Posterior vena cava (tissue), 2 donors: ENCODE measurements around the gene SYNE2. TPM values are rescaled to one million over a fixed set of nuclear protein-coding genes. Genes with fewer than 3 reads are reported as not detected.

ENCODE experiments used
- DNase-seq: peaks from one replicate; pipeline ENCODE4 v3.0.0-alpha.2; 2020; ENCODE audit warnings: low spot score
- intact Hi-C, 2 donors: fragments of 100-400 bp; cut with DNase I; formaldehyde crosslinking; loops; one replicate each; pipeline versions ENCODE4 v1.14.1 to v1.14.2; 2022 to 2023
- total RNA-seq, 2 donors: library from RNA; stranded (reverse); fragmentation: NEBNext Ultra II Directional; extraction: Animal tissue kit (Norgen Biotek cat#: 25700); gene quantifications; one replicate each; pipeline ENCODE4 v1.2.1, GENCODE V29; 2021
- donor health status: DM: yes; HTN: yes; CAD: no.
- donor health status: DM: yes; HTN: yes; CAD: no.

Gene SYNE2
- total RNA-seq, 2 donors from 2014 or later: 63.4 to 83.9 TPM

DNA sequence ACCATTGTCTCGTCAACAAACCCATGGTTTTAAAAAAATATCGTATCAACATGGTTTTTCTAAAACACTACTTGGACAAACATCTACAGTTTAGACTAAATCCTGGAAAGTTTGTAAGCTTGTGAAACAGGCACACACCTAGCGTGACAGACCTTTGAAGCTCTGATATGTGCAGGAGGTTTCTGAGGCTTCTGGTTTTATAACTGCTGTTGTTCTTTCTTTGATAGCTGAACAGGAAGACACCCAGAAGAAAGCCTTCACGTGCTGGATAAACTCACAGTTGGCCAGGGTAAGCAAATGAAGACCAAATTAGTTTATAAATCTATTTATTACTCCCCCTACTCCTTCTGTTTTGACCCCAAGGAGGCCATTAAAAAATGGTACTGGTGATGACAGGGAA lies 87.6 kb downstream of the SYNE2 start:
- no peak for DNase-seq

DNA sequence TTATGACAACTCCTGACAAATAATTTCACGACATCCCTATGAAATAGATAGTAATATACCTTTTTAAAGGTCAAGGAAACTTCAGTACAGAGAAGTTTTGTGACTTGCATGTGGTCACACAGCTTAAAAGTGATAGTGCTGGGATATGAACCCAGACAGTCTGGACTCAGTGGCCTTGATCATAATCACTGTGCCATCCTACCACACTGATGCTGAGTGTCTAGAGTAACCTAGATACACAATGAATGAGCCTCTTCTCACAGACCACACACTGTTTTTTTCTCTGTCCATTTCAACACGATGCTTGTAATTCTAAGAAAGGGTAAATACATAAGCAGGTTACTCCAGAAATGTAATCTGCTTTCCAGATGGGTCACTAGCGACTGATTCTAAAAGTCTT lies 88.2 kb downstream of the SYNE2 start:
- intact Hi-C loops: no loop called here
- DNase-seq: no peak

More for the DNA sequence above, 87.6 kb downstream of the SYNE2 start:
- intact Hi-C loops: no loop called here

DNA sequence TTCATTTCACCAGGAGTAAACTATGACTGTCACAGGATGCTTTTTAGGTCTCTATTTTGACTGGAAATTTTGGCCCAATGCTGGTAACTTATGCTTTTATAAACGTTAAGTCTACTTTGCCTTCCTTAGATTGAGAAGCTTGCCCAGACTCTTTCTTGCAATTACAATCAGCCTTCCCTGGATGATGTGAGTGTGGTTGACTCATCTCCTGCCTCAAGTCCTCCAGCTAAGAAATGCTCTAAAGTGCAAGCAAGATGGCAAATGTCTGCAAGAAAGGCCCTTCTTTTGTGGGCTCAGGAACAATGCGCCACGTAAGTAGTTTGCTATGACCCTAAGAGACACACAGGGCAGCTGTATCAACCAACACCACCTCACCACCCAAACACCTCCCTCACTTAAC lies 96.9 kb downstream of the SYNE2 start:
- intact Hi-C loops: no loop called here
- DNase-seq: no peak

DNA sequence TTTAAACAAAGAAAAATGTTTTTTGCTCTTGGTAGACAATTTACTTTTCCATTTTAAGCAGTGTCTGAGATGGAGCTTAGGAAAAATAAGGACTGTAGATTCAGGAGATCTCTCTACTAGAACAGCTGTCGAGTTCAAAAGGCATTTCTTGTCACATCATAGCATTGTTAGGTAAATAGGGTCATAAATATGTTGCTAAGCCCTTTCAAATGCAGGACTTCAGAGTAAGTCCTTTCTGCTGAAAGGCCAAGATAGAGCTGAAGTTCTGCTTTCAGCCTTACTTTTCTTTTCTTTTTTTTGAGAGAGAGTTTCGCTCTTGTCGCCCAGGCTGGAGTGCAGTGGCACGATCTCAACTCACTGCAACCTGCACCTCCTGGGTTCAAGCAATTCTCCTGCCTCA lies 98.2 kb downstream of the SYNE2 start:
- DNase-seq: no peak
- intact Hi-C loops: no loop called here

DNA sequence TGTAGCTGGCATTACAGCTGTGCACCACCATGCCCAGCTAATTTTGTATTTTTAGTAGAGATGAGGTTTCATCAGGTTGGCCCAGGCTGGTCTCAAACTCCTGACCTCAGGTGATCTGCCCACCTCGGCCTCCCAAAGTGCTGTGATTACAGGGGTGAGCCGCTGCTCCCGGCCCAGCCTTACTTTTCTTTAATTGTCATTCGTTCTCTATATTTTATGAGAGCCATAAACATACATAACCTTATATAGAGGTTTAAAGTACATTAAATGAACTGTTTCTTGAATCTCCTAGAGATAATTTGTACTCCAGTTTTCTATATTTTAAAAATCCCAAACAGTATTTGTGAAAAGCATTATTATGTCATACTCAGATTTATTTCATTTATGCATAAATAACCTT lies 98.6 kb downstream of the SYNE2 start:
- intact Hi-C loops: no loop called here
- no peak for DNase-seq

DNA sequence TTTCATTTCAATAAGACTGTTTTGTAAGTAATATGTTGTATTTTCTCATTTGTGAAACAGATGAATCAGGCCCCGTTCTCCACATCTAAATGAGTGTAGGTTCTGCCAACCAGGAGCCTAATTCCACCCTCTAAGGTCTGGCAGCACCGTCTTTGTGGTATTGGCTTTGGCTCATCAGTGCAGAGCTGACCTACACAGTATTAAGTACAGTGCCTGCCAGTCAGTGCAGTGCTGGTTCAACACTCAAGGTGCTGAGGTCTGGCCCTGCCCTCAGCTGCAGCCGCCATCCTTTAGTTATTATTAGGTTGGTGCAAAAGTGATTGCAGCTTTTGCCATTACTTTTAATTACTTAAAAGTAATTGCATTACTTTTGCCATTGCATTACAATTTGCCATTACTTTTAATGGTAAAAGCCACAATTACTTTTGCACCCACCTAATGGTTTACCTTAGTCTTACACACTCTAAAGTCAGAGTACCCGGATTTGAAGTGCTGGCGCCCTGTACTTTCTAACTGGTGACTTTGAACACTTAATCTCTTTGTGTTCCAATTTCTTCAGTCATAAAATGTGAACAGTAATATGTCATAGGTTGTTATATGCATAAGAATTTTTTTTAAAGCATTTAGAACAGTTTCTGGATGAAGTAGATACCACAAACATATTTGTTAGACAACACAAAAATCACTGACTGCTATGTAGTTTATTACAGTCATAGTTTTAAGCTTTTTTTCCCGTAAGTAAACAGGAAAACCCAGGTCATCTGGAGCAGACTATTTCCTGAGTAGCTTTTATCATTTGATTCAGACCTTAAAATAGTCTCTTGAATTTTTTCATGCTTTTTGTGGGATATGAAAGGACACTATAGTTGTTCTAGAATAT lies 99.5 kb downstream of the SYNE2 start:
- intact Hi-C loops: no loop called here
- no peak for DNase-seq

DNA sequence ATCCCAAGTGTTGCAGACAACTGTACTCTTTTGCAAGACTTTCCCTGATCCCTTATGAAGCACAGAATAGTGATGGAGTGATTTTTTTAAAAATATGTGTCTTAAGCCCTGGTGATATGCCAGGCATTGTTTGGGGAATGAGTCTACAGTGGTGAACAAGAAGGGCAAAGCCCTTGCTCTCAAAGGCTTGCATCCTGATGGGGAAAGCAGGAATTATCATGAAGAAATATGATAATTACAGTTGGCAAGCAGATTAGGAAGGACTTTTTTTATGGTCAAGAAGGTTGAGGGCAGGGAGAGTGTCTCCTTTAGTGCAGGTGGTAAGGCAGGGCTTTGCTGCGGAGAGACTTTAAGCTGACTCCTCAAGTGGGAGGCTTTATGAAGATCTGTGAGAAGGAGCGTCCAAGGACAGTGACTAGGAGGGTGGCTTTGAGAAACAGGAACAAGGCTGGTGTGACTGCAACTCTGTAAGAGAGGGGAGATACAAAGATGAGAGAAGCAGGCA lies 100.2 kb downstream of the SYNE2 start:
- intact Hi-C loops: no loop called here
- no peak for DNase-seq

DNA sequence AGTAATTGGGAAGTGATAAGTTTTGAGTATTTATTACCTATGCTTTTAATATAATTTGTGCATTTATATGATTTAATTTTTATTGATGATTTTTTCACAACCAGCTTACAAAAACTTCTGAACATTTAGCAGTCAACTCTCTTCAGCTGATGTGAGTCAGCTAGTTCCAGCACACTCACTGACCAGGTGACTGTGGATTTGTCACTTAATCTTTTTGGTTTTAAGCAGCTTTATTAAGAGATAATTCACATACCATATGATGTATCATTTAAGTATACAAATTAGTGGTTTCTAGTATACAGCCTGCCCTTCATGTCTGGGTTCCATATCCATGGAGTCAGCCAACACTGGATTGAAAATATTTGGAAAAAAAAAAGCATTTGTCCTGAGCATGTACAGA lies 103.5 kb downstream of the SYNE2 start:
- no peak for DNase-seq
- intact Hi-C loops: no loop called here

DNA sequence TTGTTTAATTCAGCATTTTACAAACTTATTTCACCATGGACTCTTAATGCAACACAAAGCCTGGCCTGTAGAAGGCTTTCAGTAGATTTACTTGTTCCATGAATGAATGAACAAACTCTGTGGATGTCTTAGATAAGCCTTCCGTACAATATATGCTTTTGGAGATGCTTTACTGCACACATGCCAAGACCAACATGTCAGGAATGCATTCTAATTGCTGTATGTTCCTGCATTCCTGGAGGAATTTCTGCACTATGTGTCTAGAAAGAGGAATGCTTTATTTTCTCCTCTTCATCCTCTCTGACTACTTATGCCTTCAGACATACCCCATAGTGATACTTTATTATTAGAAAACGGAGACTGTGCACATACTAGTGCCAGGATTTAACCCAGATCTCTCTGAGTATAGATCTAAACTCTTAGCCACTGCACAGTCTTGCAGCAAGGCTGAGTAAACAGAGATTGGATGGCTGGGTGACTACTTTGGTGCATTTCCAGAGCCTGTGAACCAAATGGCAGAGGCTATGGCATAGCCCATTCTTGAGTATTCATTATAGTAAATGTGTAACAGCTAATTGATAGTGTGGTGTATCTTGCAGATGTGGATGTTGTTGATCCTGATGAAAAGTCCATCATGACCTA lies 108.2 kb downstream of the SYNE2 start:
- no peak for DNase-seq
- intact Hi-C loops: no loop called here

DNA sequence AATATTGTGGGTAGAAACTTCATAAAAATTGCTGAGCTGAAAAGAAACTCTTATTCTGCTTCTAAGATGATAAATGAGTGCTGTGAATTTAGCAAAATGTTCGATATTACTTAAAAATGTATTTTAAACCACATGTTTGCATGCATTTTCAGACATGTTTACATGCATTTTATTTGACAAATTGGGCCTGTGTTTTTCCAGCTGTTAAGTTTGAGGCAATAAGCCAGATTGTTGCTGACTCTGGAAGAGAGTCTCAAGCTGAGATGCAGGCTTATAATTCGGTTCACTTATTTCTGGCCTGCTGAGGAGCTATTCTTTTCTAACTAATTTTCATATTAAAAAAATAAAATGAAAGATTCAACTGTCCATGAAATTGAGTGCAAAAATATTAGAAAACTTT lies 110.1 kb downstream of the SYNE2 start:
- intact Hi-C loops: no loop called here
- DNase-seq: no peak

DNA sequence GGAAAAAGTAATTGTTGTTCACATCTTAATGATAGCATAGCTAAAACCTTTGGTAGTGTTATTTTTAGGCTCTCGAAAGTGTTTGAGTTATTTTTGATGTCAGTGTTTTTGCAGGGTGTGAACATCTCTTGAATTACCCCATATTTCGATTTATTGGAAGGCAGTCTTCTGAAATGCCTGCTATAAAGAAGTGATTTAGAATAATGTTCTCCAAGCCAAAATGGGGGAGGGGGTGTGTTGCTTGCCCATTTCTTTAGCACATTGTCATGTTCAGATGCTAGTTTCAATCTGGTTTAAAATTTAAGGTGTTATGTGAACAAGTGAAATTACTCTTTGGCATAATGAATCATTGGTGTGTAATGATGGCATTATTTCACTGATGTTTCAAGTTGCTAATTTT lies 110.6 kb downstream of the SYNE2 start:
- DNase-seq: no peak
- intact Hi-C loops: no loop called here

DNA sequence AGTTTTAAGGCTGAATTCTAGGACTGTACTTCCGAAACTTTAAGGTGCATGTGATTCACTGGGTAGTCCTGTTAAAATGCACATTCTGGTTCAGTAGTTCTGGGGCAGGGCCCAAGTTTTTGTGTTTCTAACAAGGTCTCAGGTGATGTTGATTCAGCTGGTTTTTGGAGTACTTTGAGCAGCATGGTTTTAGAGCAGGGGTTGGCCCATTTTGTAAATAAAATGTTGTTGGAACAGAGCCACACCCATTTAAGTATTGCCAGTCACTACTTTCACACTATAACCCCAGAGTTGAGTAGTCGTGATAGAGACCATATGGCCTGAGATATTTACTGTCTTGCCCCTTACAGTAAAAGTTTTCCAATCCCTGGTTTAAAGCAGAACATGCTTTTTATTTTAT lies 111.3 kb downstream of the SYNE2 start:
- DNase-seq: no peak
- intact Hi-C loops: no loop called here

DNA sequence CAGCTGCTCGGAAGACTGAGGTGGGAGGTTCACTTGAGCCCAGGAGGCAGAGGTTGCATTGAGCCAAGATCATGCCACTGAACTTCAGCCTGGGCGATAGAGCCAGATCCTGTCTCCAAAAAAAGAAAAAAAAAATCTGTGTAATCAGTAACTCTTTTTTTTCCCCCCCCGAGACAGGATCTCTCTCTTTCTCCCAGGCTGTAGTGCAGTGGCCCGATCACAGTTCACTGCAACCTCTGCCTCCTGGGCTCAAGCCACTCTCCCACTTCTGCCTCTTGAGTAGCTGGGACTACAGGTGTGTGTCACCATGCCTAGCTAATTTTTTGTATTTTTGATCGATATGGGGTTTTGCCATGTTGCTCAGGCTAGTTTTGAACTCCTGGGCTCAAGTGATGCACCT lies 113.6 kb downstream of the SYNE2 start:
- no peak for DNase-seq
- intact Hi-C loops: no loop called here

DNA sequence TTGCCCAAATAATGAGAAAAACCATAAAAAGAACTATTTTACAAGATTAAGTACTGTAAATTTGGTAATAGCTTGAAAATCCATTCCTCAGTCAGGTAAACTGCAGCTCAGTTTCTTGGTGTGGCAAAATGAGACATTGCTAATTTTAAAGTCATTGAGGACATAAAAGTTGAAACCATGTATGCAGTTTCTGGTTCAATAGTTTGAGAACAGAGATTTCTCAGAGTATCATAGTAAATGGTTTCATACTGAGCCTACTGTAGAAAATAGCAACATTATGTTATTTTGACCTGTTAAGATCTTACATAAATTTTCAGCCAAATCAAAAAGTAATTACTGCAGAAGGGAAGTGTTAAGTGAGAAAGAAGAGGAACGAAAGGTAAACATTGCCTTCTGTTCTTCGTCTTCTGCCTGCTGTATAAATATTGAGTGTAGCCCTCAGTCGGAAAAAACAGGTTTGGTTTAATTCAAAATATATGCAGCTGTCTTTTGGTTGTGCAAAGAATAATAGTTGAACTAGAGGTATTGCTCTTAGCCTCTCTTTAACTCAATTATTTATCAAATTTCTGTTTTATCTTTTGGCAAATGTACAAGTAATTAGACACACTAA lies 119.6 kb downstream of the SYNE2 start:
- intact Hi-C loops: no loop called here
- no peak for DNase-seq

DNA sequence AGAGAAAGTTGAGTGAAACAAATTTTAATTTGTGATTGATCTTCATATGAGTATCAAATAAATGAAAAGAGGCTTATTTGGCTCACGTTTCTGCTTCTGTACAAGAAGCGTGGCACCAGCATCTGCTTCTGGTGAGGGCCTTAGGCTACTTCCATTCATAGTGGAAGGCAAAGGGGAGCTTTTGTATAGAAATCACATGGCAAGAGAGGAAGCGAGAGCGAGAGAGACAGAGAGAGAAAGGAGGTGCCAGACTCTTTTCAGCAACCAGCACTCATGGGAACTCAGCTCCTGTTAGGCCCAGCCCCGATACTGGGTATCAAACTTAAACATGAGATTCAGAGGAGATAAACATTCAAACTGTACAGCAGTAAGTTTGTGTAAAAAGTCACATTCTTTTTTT lies 121.4 kb downstream of the SYNE2 start:
- intact Hi-C loops: no loop called here
- no peak for DNase-seq

DNA sequence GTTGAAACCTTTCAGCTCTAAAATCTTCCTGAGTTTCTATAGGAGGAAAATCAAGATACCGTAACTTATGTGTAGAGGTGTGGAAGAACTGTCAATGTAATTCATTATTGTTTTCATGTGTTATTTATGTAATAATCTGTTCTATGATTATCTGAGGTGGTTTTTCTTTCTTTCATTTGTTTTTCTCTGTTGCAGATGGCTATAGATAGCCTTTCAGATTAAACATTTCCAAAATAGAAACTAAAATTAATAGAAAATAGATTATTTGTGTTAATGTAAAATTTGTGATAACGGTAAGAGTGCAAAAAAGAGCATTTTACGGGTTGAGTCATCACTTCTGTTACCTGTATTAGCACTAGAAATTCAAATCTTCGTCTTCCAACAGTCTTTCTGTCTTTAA lies 128.8 kb downstream of the SYNE2 start:
- intact Hi-C loops: no loop called here
- no peak for DNase-seq

DNA sequence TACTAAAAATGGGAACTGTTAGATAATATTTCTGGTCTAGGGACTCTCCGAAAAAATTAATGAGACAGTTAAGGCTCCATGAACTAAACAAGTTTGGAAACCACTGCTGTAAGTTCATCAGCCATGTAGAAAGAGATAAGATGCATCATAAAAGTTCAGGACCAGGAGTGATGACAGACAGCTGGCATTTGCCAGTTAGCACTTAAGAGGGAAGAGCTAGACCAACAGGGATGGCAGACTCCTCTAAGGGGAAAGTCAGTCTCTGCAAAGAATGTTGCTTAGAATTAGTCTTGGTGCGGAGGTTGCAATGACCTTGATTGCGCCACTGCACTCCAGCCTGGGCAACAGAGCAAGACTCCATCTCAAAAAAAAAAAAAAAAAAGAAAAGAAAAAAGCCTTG lies 129.4 kb downstream of the SYNE2 start:
- intact Hi-C loops: no loop called here
- no peak for DNase-seq

DNA sequence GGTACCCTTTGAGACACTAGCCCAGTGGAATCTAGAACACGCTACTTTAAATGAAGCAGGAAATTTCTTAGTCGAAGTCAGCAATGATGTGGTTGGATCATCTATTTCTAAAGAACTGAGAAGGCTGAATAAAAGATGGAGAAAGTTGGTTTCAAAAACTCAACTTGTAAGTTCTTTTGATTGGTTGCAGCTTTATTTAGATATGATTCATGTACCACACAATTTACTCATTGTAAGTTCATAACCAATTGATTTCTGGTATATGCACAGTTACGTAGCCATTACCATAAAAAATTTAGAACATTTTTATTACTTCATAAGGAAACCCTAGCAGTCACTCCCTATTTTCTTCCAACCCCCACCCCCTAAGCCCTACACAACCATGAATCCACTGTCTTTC lies 129.8 kb downstream of the SYNE2 start:
- no peak for DNase-seq
- intact Hi-C loops: no loop called here

DNA sequence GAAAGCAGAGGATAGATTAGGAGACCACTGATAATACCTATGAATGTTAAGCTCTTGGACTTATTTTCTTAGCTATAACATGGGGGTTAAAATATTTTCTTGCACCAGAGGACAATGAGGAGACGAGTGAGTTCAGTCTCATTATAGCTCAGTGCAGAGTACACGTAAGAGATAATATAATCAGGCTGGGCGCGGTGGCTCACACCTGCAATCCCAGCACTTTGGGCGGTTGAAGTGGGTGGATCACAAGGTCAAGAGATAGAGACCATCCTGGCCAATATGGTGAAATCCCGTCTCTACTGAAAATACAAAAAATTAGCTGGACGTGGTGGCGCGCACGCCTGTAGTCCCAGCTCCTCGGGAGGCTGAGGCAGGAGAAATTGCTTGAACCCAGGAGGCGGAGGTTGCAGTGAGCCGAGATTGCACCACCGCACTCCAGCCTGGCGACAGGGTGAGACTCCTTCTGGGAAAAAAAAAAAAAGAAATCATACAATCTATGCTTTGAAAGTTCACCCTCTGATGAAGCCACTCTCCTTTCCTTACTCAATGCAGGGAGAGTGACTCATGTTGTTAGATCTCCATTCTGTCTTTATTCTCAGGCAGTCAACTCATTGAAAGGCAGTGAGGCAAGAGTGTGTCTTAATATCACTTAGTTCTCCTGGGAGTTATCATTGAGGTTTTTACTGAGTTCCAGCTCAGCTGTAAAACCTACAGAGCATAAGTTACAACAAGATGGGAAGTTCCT lies 134.2 kb downstream of the SYNE2 start:
- intact Hi-C loops: no loop called here

DNA sequence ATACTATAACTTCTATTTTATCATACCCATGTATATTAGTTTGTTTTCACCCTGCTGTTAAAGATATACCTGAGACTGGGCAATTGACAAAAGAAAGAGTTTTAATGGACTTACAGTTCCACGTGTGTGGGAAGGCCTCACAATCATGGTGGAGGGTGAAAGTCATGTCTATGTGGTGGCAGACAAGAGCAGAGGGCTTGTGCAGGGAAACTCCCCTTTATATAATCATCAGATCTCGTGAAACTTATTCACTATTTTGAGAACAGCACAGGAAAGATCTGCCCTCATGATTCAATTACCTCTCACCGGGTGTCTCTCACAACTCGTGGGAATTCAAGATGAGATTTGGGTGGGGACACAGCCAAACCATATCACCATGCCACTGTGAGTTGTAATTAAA lies 135.8 kb downstream of the SYNE2 start:
- intact Hi-C loops: no loop called here
- no peak for DNase-seq

More for the DNA sequence above, 134.2 kb downstream of the SYNE2 start:
- DNase-seq: no peak
